ENCODE measurements around the gene FAM168A.
"Not testable (repeated sequence)": the region's sequence is repeated elsewhere in the genome, so short reads cannot be mapped to it uniquely, and the experiment has no call there.

FAM168A gene

DNA sequence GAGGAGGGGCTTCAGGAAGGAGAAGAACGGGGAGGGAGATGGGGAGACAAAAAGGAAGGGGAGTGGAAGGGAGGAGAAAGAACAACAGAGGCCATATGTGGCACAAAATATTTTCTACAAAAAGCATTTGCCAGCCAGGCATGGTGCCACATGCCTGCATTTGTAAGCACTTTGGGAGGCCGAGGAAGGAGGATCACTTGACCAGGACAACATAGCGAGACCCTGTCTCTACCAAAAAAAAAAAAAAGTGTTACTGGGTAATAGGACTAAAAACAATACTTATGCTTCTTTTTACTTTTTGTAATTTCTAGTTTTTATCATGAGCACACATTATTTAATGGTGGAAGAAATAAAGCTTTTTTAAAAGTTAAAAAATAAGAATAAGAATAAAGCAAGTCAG is 5.3 kb downstream of the FAM168A start:
- H3K4me1 ChIP-seq (ENCODE audit: control insufficient read depth, insufficient read depth, low read length) = peaks cover 24% of the 10 kb centered on the region
- no peaks in the 10 kb centered on the region for H3K27me3 ChIP-seq (ENCODE audit: control insufficient read depth, insufficient read depth, low read length)
- H3K36me3 ChIP-seq (ENCODE audit: control insufficient read depth, insufficient read depth, low read length) = no peaks in the 10 kb centered on the region
- H3K9ac ChIP-seq (ENCODE audit: low read length) = no peak overlapping the region
- H3K27ac ChIP-seq (ENCODE audit: low read depth, low read length) = no peak overlapping the region
- no peaks in the 10 kb centered on the region for H3K9me3 ChIP-seq (ENCODE audit: control insufficient read depth, insufficient read depth, low read depth, low read length)
- no peak overlapping the region for H3K4me3 ChIP-seq (ENCODE audit: low read depth, low read length)

DNA sequence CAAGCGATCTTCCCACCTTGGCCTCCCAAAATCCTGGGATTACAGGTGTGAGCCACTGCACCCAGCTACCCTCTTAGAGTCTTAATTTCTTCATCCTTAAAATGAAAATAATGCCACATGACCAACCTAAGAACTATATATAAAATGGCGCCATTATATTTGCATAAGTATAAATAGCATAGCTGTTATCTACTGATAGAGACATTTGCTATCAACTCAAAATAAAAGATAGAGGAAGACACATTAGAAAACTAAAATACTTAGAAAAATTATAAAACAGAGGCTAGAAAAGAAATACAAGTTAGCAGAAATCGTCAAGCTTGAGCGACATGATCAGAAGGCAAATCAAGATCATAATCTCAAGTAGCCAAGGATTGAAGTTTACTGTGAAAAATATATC is 6.2 kb downstream of the FAM168A start:
- no peak overlapping the region for H3K27ac ChIP-seq (ENCODE audit: low read depth, low read length)
- H3K4me3 ChIP-seq (ENCODE audit: low read depth, low read length) = no peak overlapping the region
- H3K9me3 ChIP-seq (ENCODE audit: control insufficient read depth, insufficient read depth, low read depth, low read length) = no peaks in the 10 kb centered on the region
- H3K9ac ChIP-seq (ENCODE audit: low read length) = no peak overlapping the region
- H3K4me1 ChIP-seq (ENCODE audit: control insufficient read depth, insufficient read depth, low read length) = peaks cover 19% of the 10 kb centered on the region
- H3K27me3 ChIP-seq (ENCODE audit: control insufficient read depth, insufficient read depth, low read length) = no peaks in the 10 kb centered on the region
- no peaks in the 10 kb centered on the region for H3K36me3 ChIP-seq (ENCODE audit: control insufficient read depth, insufficient read depth, low read length)

DNA sequence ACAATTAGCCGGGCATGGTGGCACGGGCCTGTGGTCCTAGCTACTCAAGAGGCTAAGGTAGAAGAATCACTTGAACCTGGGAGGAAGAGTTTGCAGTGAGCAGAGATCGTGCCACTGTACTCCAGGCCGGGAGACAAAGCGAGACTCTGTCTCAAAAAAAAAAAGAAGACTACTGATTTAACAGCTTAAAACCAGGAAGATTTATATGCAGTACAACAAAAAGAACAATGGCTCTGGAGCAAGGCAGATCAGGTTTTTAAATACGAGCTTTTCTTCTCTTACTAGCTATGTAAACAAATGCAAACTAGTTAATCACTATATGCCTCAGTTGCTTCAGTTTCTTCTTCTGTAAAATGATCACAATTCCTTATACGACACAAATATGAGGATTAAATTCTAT is 6.9 kb downstream of the FAM168A start:
- Histone ChIP-seq H3K4me3 (ENCODE audit: low read depth, low read length) (no peak overlapping the region), H3K36me3 (ENCODE audit: control insufficient read depth, insufficient read depth, low read length) (no peaks in the 10 kb centered on the region), H3K27me3 (ENCODE audit: control insufficient read depth, insufficient read depth, low read length) (no peaks in the 10 kb centered on the region), H3K27ac (ENCODE audit: low read depth, low read length) (no peak overlapping the region), H3K9me3 (ENCODE audit: control insufficient read depth, insufficient read depth, low read depth, low read length) (no peaks in the 10 kb centered on the region), H3K9ac (ENCODE audit: low read length) (no peak overlapping the region), H3K4me1 (ENCODE audit: control insufficient read depth, insufficient read depth, low read length) (peaks cover 12% of the 10 kb centered on the region)

DNA sequence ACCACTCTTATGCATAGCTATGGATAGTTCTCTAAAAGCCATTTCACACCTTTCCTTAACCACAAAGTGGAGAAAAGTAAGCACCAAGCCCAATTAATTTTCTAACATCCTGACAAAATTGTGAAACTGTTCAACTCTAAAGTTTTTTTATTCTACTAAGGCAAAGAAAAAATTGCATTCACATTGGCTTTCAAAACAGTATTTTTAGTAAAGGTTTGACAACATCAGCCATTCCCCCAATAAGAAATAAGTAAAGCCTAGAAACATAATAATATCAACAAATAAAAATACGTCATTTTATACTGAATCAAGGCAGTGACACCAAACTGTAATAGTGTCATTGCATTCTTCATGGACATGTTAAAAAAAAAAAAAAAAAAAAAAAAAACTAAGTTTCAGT is 11.1 kb downstream of the FAM168A start:
- no peak overlapping the region for H3K9ac ChIP-seq (ENCODE audit: low read length)
- no peak overlapping the region for H3K27ac ChIP-seq (ENCODE audit: low read depth, low read length)
- H3K9me3 ChIP-seq (ENCODE audit: control insufficient read depth, insufficient read depth, low read depth, low read length) = no peaks in the 10 kb centered on the region
- H3K36me3 ChIP-seq (ENCODE audit: control insufficient read depth, insufficient read depth, low read length) = no peaks in the 10 kb centered on the region
- no peaks in the 10 kb centered on the region for H3K27me3 ChIP-seq (ENCODE audit: control insufficient read depth, insufficient read depth, low read length)
- H3K4me1 ChIP-seq (ENCODE audit: control insufficient read depth, insufficient read depth, low read length) = peaks cover 7% of the 10 kb centered on the region; the same call in 1 of the 2 replicates
- no peak overlapping the region for H3K4me3 ChIP-seq (ENCODE audit: low read depth, low read length)

DNA sequence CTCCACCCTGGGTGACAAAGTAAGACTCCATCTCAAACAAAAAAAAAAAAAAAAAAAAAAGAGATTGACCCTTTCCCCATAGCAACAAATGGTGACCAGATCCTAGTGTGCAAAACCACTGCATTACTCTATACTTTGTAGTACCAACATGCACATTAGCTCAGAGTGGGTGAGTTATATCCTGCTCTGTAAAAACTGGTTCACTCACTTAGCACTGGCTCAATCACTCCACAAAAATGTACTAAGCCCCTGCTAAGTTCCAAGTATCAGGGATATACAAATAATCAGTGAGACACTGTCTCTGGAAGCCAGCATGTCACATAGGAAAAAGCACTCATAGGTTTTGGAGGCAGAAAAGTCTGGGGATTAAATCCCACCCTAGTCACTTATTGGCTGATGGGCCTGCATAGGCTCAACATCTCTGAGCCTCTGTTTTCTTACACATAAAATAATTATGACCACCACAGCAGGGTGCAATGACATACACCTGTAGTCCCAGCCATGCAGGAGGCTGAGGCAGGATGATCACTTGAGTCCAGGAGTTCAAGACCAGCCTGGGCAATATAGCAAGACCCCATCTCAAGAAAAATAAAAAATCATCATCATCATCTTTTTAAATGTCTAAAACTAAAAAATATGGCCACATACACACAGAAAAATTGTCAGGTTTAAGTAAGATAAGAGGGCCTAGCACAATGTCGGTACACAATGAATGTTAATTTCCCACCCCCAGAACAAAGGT is 11.9 kb downstream of the FAM168A start:
- peaks cover 4% of the 10 kb centered on the region; the same call in 1 of the 2 replicates for H3K4me1 ChIP-seq (ENCODE audit: control insufficient read depth, insufficient read depth, low read length)
- H3K4me3 ChIP-seq (ENCODE audit: low read depth, low read length) = no peak overlapping the region
- H3K36me3 ChIP-seq (ENCODE audit: control insufficient read depth, insufficient read depth, low read length) = no peaks in the 10 kb centered on the region
- no peaks in the 10 kb centered on the region for H3K9me3 ChIP-seq (ENCODE audit: control insufficient read depth, insufficient read depth, low read depth, low read length)
- H3K27ac ChIP-seq (ENCODE audit: low read depth, low read length) = no peak overlapping the region
- no peak overlapping the region for H3K9ac ChIP-seq (ENCODE audit: low read length)
- H3K27me3 ChIP-seq (ENCODE audit: control insufficient read depth, insufficient read depth, low read length) = no peaks in the 10 kb centered on the region

DNA sequence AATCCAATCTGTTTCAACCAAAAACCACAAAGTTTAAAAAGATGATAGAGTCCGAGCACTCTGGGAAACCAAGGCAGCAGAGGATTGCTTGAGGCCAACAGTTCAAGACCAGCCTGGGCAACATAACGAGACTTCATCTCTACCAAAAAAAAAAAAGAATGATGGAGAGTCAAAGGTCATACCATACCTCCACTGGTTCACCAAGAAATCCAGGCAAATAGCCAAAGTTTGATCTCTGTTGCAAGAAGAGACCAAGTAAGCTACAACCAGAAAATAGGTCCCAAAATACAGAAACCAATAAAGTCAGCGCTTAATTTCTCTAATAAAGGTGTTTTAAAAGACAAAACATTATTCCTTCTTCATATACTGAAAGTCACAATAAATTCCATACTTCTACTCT is 13.1 kb downstream of the FAM168A start:
- Histone ChIP-seq H3K27ac (ENCODE audit: low read depth, low read length) (no peak overlapping the region), H3K36me3 (ENCODE audit: control insufficient read depth, insufficient read depth, low read length) (no peaks in the 10 kb centered on the region), H3K4me3 (ENCODE audit: low read depth, low read length) (no peak overlapping the region), H3K4me1 (ENCODE audit: control insufficient read depth, insufficient read depth, low read length) (no peaks in the 10 kb centered on the region), H3K9me3 (ENCODE audit: control insufficient read depth, insufficient read depth, low read depth, low read length) (no peaks in the 10 kb centered on the region), H3K27me3 (ENCODE audit: control insufficient read depth, insufficient read depth, low read length) (no peaks in the 10 kb centered on the region), H3K9ac (ENCODE audit: low read length) (no peak overlapping the region)

DNA sequence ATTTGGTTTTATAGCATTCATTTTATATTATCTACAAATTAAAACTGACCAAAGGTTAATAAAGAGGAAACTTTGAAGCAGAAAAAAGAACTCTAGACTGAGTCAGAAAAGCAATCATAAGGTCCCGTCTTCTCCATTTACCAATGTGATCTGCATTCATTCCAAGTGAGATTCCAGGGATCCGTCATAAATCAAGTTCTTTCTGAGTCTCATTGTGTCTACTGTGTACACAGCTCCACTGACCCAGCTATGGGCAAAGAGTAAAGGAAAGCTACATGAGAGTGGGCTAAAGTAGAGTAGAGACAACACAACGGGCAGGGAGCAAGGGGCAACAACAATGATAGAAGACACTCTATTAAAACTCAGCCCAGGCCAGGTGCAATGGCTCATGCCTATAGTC is 15.3 kb downstream of the FAM168A start:
- no peak overlapping the region for H3K27ac ChIP-seq (ENCODE audit: low read depth, low read length)
- peaks cover 11% of the 10 kb centered on the region; the same call in 1 of the 2 replicates for H3K4me1 ChIP-seq (ENCODE audit: control insufficient read depth, insufficient read depth, low read length)
- peaks cover 4% of the 10 kb centered on the region; the same call in 1 of the 2 replicates for H3K36me3 ChIP-seq (ENCODE audit: control insufficient read depth, insufficient read depth, low read length)
- no peaks in the 10 kb centered on the region; the same call in 1 of the 2 replicates for H3K9me3 ChIP-seq (ENCODE audit: control insufficient read depth, insufficient read depth, low read depth, low read length)
- no peak overlapping the region for H3K9ac ChIP-seq (ENCODE audit: low read length)
- no peaks in the 10 kb centered on the region for H3K27me3 ChIP-seq (ENCODE audit: control insufficient read depth, insufficient read depth, low read length)
- no peak overlapping the region for H3K4me3 ChIP-seq (ENCODE audit: low read depth, low read length)

DNA sequence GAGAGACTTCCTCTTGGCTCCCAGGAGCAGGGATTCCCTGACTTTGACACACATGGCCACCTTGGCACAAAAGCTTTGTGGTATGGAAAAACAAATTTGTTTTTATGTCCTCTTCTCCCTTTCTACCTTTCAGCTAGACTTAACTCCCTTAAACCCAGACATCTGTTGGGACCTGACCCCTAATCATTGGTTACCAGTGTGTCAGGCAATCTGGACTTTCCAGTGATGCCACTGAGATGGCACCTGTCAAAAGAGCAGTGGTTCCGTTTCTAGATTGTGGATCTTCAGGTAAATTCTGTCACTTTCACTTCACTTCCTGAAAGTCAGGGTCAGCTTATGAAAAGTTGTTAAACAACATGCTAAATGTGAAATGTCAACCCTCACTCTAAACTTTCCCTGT is 17.2 kb downstream of the FAM168A start:
- H3K4me1 ChIP-seq (ENCODE audit: control insufficient read depth, insufficient read depth, low read length) = peaks cover 16% of the 10 kb centered on the region; the same call in 1 of the 2 replicates
- not testable (repeated sequence) for H3K27ac ChIP-seq (ENCODE audit: low read depth, low read length); H3K4me3 ChIP-seq (ENCODE audit: low read depth, low read length); H3K9me3 ChIP-seq (ENCODE audit: control insufficient read depth, insufficient read depth, low read depth, low read length); H3K27me3 ChIP-seq (ENCODE audit: control insufficient read depth, insufficient read depth, low read length); H3K9ac ChIP-seq (ENCODE audit: low read length); H3K36me3 ChIP-seq (ENCODE audit: control insufficient read depth, insufficient read depth, low read length)

DNA sequence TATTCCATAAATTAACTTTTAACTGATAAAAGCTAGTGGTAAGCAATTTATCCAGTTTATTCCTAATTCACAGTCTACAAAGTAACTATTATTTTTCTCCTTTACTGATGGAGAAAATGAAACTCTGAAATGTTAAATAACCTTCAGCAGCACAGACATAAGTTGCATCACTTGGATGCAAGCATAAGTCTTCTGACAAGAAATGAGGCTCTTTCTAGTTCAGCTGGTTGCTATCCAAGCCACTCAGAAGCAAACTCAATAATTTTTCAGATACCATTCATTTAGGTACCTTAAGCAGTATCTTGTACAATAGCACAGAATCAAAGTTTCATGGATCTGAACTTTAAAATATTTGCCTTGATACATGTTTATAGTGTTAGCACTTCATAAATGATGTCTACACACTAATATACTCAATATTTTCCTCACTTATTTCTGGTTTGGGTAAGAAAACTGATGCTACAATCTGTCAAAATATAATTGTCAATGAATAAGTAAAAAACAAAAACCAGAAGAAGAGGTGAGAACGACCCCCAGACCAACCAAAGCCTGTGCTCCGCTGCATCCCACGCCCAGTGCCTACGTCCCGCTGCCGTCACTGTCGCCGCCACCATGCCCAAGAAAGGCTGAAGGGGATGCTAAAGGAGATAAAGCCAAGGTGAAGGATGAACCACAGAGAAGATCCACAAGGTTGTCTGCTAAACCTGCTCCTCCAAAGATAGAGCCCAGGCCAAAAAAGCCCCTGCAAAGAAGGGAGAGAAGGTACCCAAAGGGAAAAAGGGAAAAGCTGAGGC is 18.1 kb downstream of the FAM168A start:
- Histone ChIP-seq H3K9me3 (ENCODE audit: control insufficient read depth, insufficient read depth, low read depth, low read length) (no peaks in the 10 kb centered on the region; the same call in 1 of the 2 replicates), H3K9ac (ENCODE audit: low read length) (no peak overlapping the region), H3K27ac (ENCODE audit: low read depth, low read length) (no peak overlapping the region), H3K4me3 (ENCODE audit: low read depth, low read length) (no peak overlapping the region), H3K27me3 (ENCODE audit: control insufficient read depth, insufficient read depth, low read length) (no peaks in the 10 kb centered on the region), H3K36me3 (ENCODE audit: control insufficient read depth, insufficient read depth, low read length) (peaks cover 4% of the 10 kb centered on the region; the same call in 1 of the 2 replicates), H3K4me1 (ENCODE audit: control insufficient read depth, insufficient read depth, low read length) (peaks cover 16% of the 10 kb centered on the region; the same call in 1 of the 2 replicates)

DNA sequence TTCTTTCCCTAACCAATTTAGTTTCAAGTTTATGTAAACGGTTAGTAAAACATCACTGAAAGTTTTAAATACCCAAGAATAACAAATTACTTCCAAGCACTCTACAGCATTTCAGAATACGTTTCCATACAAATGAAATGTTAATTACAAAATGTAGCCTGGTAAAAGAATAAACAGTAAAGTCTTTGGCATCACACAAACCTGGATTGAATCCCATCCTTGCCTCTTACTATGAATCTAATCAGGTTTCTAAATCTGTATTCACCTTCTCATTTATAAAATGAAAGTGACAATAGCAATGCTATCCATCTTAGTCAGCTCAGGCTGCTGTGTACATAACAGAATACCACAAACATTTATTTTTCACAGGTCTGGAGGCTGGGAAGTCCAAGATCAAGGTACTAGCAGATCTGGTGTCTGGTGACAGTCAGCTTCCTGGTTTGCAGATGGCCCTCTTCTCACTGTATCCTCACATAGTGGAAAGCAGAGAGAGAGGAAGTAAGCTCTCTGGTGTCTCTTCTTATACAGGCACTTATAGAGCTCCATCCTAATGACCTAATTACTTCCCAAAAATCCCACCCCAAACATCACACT is 19.2 kb downstream of the FAM168A start:
- no peaks in the 10 kb centered on the region for H3K27me3 ChIP-seq (ENCODE audit: control insufficient read depth, insufficient read depth, low read length)
- H3K36me3 ChIP-seq (ENCODE audit: control insufficient read depth, insufficient read depth, low read length) = peaks cover 4% of the 10 kb centered on the region; the same call in 1 of the 2 replicates
- H3K9me3 ChIP-seq (ENCODE audit: control insufficient read depth, insufficient read depth, low read depth, low read length) = no peaks in the 10 kb centered on the region; the same call in 1 of the 2 replicates
- H3K4me3 ChIP-seq (ENCODE audit: low read depth, low read length) = no peak overlapping the region
- peaks cover 16% of the 10 kb centered on the region; the same call in 1 of the 2 replicates for H3K4me1 ChIP-seq (ENCODE audit: control insufficient read depth, insufficient read depth, low read length)
- no peak overlapping the region for H3K9ac ChIP-seq (ENCODE audit: low read length)
- H3K27ac ChIP-seq (ENCODE audit: low read depth, low read length) = no peak overlapping the region

DNA sequence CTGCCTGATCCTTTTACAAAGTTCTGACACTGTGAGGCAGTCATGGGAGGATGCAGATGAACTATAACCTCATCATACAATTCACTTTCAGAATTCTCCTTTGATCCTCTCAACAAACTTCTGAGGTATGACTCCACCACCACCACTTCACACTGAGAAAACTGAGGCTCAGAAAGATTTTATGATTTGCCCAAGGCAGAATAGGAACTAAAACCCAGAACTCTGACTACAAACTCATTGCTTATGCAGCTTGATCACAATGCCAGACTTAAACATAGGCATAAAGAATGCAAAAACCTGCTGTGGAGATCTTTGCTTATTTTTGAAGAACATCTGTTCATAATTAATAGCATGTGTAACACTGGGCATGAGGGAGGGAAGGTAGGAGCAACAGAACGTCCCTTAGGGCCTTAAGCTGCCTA is 20.4 kb downstream of the FAM168A start:
- Histone ChIP-seq H3K9ac (ENCODE audit: low read length) (no peak overlapping the region), H3K27ac (ENCODE audit: low read depth, low read length) (no peak overlapping the region), H3K9me3 (ENCODE audit: control insufficient read depth, insufficient read depth, low read depth, low read length) (peaks cover 6% of the 10 kb centered on the region; the same call in 1 of the 2 replicates), H3K4me1 (ENCODE audit: control insufficient read depth, insufficient read depth, low read length) (peaks cover 16% of the 10 kb centered on the region; the same call in 1 of the 2 replicates), H3K4me3 (ENCODE audit: low read depth, low read length) (no peak overlapping the region), H3K27me3 (ENCODE audit: control insufficient read depth, insufficient read depth, low read length) (no peaks in the 10 kb centered on the region), H3K36me3 (ENCODE audit: control insufficient read depth, insufficient read depth, low read length) (peaks cover 4% of the 10 kb centered on the region; the same call in 1 of the 2 replicates)

All from HUES6 (cell line).